Neural cell (in vitro differentiated cells): ENCODE results near the gene IPO5. TPM values are rescaled to one million over a fixed set of nuclear protein-coding genes. Genes with fewer than 3 reads are reported as not detected.

Experiments used
- H2AFZ ChIP-seq: fragments of 200-600, 300-800 bp; sonication (generic), shearing (Covaris generic); 2 replicates; pipeline ENCODE4 v1.6.0; 2014; ENCODE audit warnings: low read depth, mild to moderate bottlenecking, antibody characterized with exemption, low read length, moderate library complexity
- H3F3A ChIP-seq: fragments of 200-600 bp; shearing (Covaris generic); 2 replicates; pipeline ENCODE4 v1.6.1; 2016; ENCODE audit warnings: mild to moderate bottlenecking, moderate library complexity, mixed read lengths, antibody characterized with exemption, low read length; ENCODE audit not compliant: insufficient read depth, poor library complexity, severe bottlenecking
- H3K27ac ChIP-seq: fragments of 200-600, 300-800 bp; sonication (generic), shearing (Covaris generic); 2 replicates; pipeline ENCODE4 v1.5.1; 2014; ENCODE audit warnings: mild to moderate bottlenecking, low read length, moderate library complexity
- H3K27me3 ChIP-seq: fragments of 300-800, 200-600 bp; sonication (generic), shearing (Covaris generic); 2 replicates; pipeline ENCODE4 v1.6.0; 2014; ENCODE audit warnings: mild to moderate bottlenecking, low read depth, low read length, moderate library complexity; ENCODE audit not compliant: insufficient read depth
- H3K36me3 ChIP-seq: fragments of 300-800, 200-600 bp; sonication (generic), shearing (Covaris generic); 2 replicates; pipeline ENCODE4 v1.5.1; 2014; ENCODE audit warnings: mild to moderate bottlenecking, antibody characterized with exemption, low read length, moderate library complexity; ENCODE audit not compliant: insufficient read depth
- H3K4me2 ChIP-seq: fragments of 300-800, 200-600 bp; sonication (generic), shearing (Covaris generic); 2 replicates; pipeline ENCODE4 v1.6.0; 2014; ENCODE audit warnings: mild to moderate bottlenecking, low read length
- H3K4me3 ChIP-seq: fragments of 300-800, 200-600 bp; sonication (generic), shearing (Covaris generic); 2 replicates; pipeline ENCODE4 v1.5.1; 2014; ENCODE audit warnings: mild to moderate bottlenecking, low read length, moderate library complexity
- H3K79me2 ChIP-seq: fragments of 200-600 bp; shearing (Covaris generic); replicated peaks from 2 replicates; pipeline ENCODE4 v1.6.0; 2014; ENCODE audit warnings: mild to moderate bottlenecking, low read length, moderate library complexity; ENCODE audit not compliant: insufficient read depth
- H3K9ac ChIP-seq: fragments of 300-800, 200-600 bp; sonication (generic), shearing (Covaris generic); 2 replicates; pipeline ENCODE4 v1.6.1; 2016; ENCODE audit warnings: mild to moderate bottlenecking, low read length, mixed read lengths
- H3K9me2 ChIP-seq: fragments of 200-600 bp; shearing (Covaris generic); 2 replicates; pipeline ENCODE4 v1.6.1; 2016; ENCODE audit warnings: mild to moderate bottlenecking, low read length, mixed read lengths; ENCODE audit not compliant: insufficient read depth
- H3K9me3 ChIP-seq: fragments of 200-600, 300-800 bp; sonication (generic), shearing (Covaris generic); 2 replicates; pipeline ENCODE4 v1.6.1; 2016; ENCODE audit warnings: mild to moderate bottlenecking, mixed run types, low read length, moderate library complexity, mixed read lengths
- H4K20me1 ChIP-seq: fragments of 200-600 bp; shearing (Covaris generic); 2 replicates; pipeline ENCODE4 v1.6.1; 2016; ENCODE audit warnings: mild to moderate bottlenecking, mixed run types; ENCODE audit not compliant: insufficient read depth
- CTCF ChIP-seq: fragments of 450-650 bp; IDR thresholded peaks from 2 replicates; pipeline ENCODE4 v1.5.1; 2014; ENCODE audit warnings: antibody characterized with exemption, mild to moderate bottlenecking, moderate library complexity; ENCODE audit not compliant: poor library complexity, severe bottlenecking
- EP300 ChIP-seq: fragments of 450-650 bp; conservative IDR thresholded peaks from 2 replicates; pipeline ENCODE4 v1.6.1; 2014; ENCODE audit warnings: antibody characterized with exemption, mild to moderate bottlenecking, moderate library complexity; ENCODE audit not compliant: poor library complexity, severe bottlenecking
- EZH2 ChIP-seq: fragments of 200-600, 300-800 bp; shearing (Covaris generic), sonication (generic); IDR thresholded peaks from 2 replicates; pipeline ENCODE4 v1.6.1; 2014; ENCODE audit warnings: antibody characterized with exemption, low read length, borderline replicate concordance, mild to moderate bottlenecking; ENCODE audit not compliant: insufficient read depth, poor library complexity, severe bottlenecking
- MXI1 ChIP-seq: fragments of 450-650 bp; conservative IDR thresholded peaks from 2 replicates; pipeline ENCODE4 v1.6.1; 2014; ENCODE audit warnings: antibody characterized with exemption, mild to moderate bottlenecking; ENCODE audit not compliant: poor library complexity, severe bottlenecking
- POLR2AphosphoS5 ChIP-seq: IDR thresholded peaks from 2 replicates; pipeline ENCODE4 v1.6.1; 2012
- RAD21 ChIP-seq: fragments of 450-650 bp; conservative IDR thresholded peaks from 2 replicates; pipeline ENCODE4 v1.6.1; 2014; ENCODE audit warnings: antibody characterized with exemption, mild to moderate bottlenecking, moderate library complexity
- SMC3 ChIP-seq: fragments of 450-650 bp; conservative IDR thresholded peaks from 2 replicates; pipeline ENCODE4 v1.6.1; 2014; ENCODE audit warnings: antibody characterized with exemption, mild to moderate bottlenecking, moderate library complexity; ENCODE audit not compliant: poor library complexity
- TAF1 ChIP-seq: IDR thresholded peaks from 2 replicates; pipeline ENCODE4 v1.6.1; 2012; ENCODE audit warnings: low read depth
- polyA plus RNA-seq: library from polyadenylated mRNA; depleted of rRNA; stranded (reverse); fragments of >200 nt; gene quantifications from 2 replicates; pipeline ENCODE4 v1.2.3, GENCODE V29; 2014
- TF ChIP-seq, protein P1 (sequence below): IDR thresholded peaks from 2 replicates; pipeline ENCODE4 v1.6.1; 2012; ENCODE audit warnings: borderline replicate concordance

Gene IPO5
- polyA plus RNA-seq, 1 donor from 2014 or later: 83.4 TPM

GRCh38 chr13:97986835-97987234 is 33.4 kb downstream of the IPO5 start:
- no peaks in the 10 kb centered on the region for H3F3A ChIP-seq
- H3K79me2 ChIP-seq: peaks cover 4% of the 10 kb centered on the region
- H3K9me2 ChIP-seq: no peaks in the 10 kb centered on the region
- no peaks in the 10 kb centered on the region for H4K20me1 ChIP-seq
- H3K4me3 ChIP-seq: no peak overlapping the region
- TF ChIP-seq, protein P1, sequence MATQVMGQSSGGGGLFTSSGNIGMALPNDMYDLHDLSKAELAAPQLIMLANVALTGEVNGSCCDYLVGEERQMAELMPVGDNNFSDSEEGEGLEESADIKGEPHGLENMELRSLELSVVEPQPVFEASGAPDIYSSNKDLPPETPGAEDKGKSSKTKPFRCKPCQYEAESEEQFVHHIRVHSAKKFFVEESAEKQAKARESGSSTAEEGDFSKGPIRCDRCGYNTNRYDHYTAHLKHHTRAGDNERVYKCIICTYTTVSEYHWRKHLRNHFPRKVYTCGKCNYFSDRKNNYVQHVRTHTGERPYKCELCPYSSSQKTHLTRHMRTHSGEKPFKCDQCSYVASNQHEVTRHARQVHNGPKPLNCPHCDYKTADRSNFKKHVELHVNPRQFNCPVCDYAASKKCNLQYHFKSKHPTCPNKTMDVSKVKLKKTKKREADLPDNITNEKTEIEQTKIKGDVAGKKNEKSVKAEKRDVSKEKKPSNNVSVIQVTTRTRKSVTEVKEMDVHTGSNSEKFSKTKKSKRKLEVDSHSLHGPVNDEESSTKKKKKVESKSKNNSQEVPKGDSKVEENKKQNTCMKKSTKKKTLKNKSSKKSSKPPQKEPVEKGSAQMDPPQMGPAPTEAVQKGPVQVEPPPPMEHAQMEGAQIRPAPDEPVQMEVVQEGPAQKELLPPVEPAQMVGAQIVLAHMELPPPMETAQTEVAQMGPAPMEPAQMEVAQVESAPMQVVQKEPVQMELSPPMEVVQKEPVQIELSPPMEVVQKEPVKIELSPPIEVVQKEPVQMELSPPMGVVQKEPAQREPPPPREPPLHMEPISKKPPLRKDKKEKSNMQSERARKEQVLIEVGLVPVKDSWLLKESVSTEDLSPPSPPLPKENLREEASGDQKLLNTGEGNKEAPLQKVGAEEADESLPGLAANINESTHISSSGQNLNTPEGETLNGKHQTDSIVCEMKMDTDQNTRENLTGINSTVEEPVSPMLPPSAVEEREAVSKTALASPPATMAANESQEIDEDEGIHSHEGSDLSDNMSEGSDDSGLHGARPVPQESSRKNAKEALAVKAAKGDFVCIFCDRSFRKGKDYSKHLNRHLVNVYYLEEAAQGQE: no peak
- TF ChIP-seq EP300 (no peak), SMC3 (no peak), TAF1 (no peak), MXI1 (no peak), CTCF (no peak), POLR2AphosphoS5 (no peak), EZH2 (no peak), RAD21 (no peak)
- H3K9ac ChIP-seq: no peak overlapping the region
- H3K9me3 ChIP-seq: no peaks in the 10 kb centered on the region
- peaks cover 5% of the 10 kb centered on the region for H3K36me3 ChIP-seq
- H3K4me2 ChIP-seq: no peak overlapping the region
- no peak overlapping the region for H3K27ac ChIP-seq
- no peaks in the 10 kb centered on the region for H3K27me3 ChIP-seq
- H2AFZ ChIP-seq: no peak overlapping the region

GRCh38 chr13:97999653-98000052 is 46.2 kb downstream of the IPO5 start:
- no peak overlapping the region for H2AFZ ChIP-seq
- H3K4me3 ChIP-seq: no peak overlapping the region
- TF ChIP-seq CTCF: no peak
- TF ChIP-seq, protein P1: no peak
- no peak for TF ChIP-seq SMC3
- no peak for TF ChIP-seq POLR2AphosphoS5
- TF ChIP-seq RAD21: no peak
- TF ChIP-seq EP300: no peak
- no peak for TF ChIP-seq EZH2
- TF ChIP-seq MXI1: no peak
- no peak for TF ChIP-seq TAF1
- no peaks in the 10 kb centered on the region for H3K79me2 ChIP-seq
- no peaks in the 10 kb centered on the region for H3K9me2 ChIP-seq
- H3K27ac ChIP-seq: no peak overlapping the region
- no peaks in the 10 kb centered on the region for H4K20me1 ChIP-seq
- no peak overlapping the region for H3K4me2 ChIP-seq
- H3K9me3 ChIP-seq: no peaks in the 10 kb centered on the region
- no peaks in the 10 kb centered on the region for H3F3A ChIP-seq
- H3K27me3 ChIP-seq: no peaks in the 10 kb centered on the region
- no peak overlapping the region for H3K9ac ChIP-seq
- peaks cover 24% of the 10 kb centered on the region for H3K36me3 ChIP-seq
